Fibroblast of skin of left quadriceps (primary cell): ENCODE data around the gene MTAP.
A peak's percentile ranks its signal among the peaks of the same experiment; 100 is the strongest.

Source experiments
- DNase-seq, 2 experiments: peaks; one replicate each; pipeline ENCODE4 v3.0.0-alpha.2; 2013; ENCODE audit warnings: low read depth in 2 of 2

MTAP gene

DNA sequence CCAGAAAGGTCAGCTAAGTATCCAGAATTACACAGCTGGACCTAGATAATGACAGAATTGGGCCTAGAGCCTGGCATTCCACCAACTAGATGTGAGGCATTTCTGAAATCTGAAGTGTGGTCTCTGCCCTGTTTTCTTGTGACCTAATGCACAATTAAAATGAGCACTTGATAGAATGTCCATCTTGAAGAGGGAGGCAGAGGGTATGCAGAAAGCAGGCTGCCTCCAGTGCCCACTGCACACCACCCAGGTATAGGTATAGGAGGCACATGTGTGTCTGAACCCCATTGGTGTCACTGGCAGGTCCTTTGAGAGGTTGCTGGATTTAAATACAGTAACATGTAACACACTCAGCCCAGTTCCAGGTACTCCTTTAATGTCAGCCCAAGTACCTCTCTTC is 2.4 kb downstream of the MTAP start:
- DNase-seq = no peak

GRCh38 chr9:21806644-21807043 is 4.2 kb downstream of the MTAP start:
- no peak for DNase-seq

GRCh38 chr9:21810388-21810787 is 8.0 kb downstream of the MTAP start:
- peak in 1 of 2 experiments; percentile 42 for DNase-seq

GRCh38 chr9:21810881-21811280 is 8.4 kb downstream of the MTAP start:
- no peak for DNase-seq

DNA sequence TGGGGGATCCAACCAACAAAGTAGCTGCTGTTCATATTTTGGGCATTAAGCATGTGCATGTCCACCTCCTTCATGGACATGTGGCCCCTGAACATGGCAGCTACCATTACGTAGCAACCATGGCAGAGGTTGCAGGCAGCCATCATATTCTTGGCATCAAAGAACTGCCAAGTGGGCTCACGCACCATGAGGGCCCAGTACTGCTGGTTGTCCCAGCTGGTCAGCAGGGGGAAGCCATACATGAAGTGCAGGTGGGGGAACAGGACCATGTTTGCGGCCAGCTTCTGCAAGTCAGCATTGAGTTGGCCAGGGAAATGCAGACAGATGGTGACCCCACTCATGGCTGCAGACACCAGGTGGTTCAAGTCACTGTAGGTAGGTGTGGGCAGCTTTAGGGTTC is 9.5 kb downstream of the MTAP start:
- DNase-seq = no peak

DNA sequence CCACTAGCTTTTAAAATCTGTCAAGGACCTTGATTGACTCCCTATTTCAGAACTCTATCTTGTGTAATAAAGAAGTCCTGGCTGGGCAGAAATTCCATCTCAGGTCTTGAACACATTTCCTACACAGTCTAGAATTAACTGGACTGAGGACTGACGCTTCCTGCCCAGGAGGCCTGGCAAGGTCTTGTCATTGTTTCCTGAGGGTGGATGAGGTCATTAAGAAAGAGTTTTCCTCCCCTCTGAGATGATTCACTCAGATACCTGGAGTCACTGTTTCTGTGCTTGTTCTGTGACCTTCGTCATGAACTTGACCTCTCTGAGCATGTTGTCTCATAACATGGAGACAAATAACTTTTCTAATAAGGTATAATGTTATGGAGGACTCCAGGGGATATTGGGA is 10.0 kb downstream of the MTAP start:
- DNase-seq = no peak

- peak in 1 of 2 experiments; percentile 45 for DNase-seq
Observed at GRCh38 chr9:21812946-21813568, 10.6 kb downstream of the MTAP start.

- peak in 1 of 2 experiments; percentile 59 for DNase-seq
Observed at GRCh38 chr9:21813575-21814473, 11.4 kb downstream of the MTAP start.

- no peak for DNase-seq
Observed at GRCh38 chr9:21815643-21816042, 13.2 kb downstream of the MTAP start.

DNA sequence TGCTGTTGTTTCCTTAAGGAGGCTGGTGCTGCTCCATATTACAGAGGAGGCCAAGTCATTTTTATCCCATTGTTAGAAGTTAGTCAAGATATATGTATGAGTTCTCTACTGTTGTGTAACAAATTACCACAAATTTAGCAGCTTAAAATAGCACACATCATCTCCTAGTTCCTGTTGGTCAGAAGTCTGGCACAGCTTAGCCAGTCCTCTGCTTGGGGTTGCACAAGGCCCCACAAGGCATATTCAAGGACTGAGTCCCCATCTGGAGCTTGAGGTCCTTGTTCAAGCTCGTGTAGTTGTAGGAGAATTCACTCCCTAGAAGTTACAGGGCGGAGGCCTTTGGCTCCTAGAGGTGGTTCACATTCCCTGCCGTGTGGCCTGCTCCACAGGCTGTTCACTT is 14.7 kb downstream of the MTAP start:
- DNase-seq = no peak

DNA sequence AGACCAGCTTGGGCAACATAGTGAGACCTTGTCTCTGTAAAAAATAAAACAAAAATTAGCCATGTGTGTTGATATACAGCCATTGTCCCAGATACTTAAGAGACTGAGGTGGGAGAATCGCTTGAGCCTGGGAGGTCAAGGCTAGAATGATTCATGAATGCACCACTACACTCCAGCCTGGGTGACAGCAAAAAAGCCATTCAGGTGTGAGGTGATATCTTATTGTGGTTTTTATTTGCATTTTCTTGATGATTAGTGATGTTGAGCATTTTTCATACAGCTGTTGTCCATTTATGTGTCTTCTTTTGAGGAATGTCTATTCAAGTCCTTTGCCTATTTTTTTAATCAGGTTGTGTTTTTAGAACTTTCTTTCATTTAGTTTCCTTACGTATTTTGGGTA is 23.2 kb downstream of the MTAP start:
- no peak for DNase-seq

DNA sequence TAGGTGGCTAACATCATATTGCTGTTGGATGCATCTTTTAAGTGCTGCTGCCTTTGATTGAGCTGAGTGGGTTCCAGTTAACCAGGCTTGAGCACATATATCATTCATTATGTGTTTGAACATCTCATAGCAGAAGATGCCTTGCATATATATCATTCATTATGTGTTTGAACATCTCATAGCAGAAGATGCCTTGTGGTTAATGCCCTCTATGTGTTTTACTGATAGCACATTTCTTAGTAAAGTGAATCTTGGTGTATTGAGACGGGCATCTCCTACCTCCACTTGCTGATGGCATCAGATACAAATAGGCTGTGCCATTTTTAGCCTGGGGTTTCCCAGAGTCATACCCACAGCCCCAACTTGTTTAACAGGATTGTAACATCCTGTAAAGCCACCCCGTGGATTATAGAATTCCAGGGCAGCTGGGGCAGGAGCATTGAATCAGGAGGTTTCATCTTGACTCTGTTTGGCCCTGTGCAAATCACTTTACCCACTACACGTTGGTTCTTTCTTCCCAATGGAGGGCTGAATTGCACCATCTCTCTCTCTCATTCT is 26.5 kb downstream of the MTAP start:
- DNase-seq = no peak

DNA sequence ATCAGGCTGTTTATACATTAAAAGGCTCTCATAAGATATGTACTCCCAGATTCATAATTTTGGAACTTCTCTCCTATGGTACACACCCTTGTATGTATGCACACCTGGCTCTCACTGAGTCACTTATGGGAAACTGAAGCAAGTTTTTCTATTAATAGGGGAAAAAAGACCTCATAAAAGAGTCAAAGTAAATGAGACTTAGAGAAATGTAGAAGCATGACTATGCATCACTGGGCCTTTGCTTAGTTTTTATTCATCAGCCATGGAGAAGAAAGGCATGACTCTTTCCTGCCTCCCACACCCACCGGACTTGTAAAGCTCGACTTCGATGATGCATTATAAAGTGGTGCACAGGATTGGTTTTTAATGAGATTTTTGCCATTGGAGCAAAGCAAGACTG is 28.2 kb downstream of the MTAP start:
- DNase-seq = no peak

- peak; percentile 50 to 56 for DNase-seq
Observed at GRCh38 chr9:21831841-21832509, 29.5 kb downstream of the MTAP start.

- no peak for DNase-seq
Observed at GRCh38 chr9:21833090-21833801, 30.8 kb downstream of the MTAP start.

DNA sequence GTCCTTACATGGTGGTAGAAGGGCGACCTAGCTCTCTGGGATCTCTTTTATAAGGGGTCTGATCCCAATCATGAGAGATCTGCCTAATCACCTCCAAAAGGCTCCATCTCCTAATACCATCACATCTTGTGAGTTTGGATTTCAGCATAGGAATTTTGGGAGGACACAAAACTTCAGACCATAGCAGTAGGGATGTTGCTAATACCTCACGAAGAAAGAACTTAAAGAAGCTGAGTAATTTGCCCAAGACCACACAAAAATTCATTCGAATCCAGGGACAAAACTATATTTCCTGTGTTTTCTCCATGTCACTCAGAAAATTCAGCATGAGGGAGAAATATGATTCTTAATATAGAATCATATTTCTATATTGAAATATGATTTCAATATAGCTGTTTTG is 32.7 kb downstream of the MTAP start:
- no peak for DNase-seq

DNA sequence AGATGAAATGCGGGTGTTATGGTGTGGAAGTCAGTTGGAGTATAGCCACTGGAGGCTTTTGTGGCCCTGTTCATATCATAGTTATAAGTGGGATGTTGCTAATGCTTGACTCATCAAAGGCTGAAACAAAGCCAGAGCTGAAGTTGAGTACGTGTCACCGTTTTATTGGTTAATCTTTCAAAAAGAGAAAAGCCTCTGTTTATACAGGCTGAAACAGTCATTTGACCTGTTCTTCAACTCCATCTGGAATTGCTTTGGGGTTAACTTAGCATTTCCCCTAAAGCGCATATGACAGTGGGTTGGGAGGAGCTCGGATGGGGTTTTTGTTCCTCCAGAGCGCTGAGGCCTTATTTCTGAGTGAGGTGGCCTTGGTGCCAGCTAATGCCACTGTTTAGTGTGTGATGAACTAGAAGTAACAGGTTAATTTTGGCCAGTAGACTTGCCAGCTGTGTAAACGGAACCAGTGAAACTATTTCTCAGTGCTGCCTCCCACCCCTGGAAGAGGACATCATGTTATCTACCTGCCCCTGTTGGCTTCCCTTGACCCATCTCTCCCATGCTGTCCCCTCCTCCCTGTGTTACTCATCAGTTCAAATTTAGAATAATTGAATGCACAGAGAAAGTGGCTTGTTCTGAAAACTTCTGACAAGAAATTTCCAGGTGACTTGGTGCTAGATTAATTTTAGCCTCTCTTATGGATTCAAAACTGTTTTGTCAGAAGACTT is 34.2 kb downstream of the MTAP start:
- DNase-seq = peak; percentile 98

GRCh38 chr9:21837501-21837900 is 35.1 kb downstream of the MTAP start:
- DNase-seq = no peak

GRCh38 chr9:21840647-21841046 is 38.2 kb downstream of the MTAP start:
- no peak for DNase-seq

DNA sequence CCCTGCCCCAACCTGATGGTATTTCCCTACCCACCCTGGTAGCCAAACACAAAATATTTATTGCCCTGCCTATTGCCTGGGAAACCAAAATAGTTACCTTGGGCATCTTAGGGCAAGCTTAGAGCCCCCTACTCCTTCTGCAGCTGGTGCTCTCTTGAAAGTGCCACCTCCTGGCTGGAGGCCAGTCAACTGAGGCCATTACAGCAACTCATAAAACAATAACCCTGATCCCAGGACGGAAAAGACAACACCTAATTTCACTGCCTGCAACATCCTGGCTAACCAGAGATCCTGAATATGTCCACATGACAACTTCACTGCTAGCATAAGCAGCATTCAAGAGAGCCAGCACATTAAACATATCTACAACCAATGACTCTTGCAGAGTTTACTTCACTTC is 38.7 kb downstream of the MTAP start:
- no peak for DNase-seq

- DNase-seq = no peak
Observed at GRCh38 chr9:21848615-21849014, 46.2 kb downstream of the MTAP start.
